HG03442 (cell line): ENCODE data around the gene ANTXR1.

Experiments used
- ATAC-seq: cut with Tn5 transposase; IDR thresholded peaks from one replicate; pipeline ENCODE4 v1.9.1; 2021; ENCODE audit warnings: mild to moderate bottlenecking, moderate library complexity; ENCODE audit not compliant: unreplicated experiment

Gene ANTXR1

GRCh38 chr2:69001879-69002278 is 11.1 kb upstream of the ANTXR1 start:
- no peak for ATAC-seq

- no peak for ATAC-seq
These were observed 9.2 kb upstream of the ANTXR1 start for GRCh38 chr2:69003731-69004130.

GRCh38 chr2:69007169-69007568 is 5.8 kb upstream of the ANTXR1 start:
- no peak for ATAC-seq

GRCh38 chr2:69007603-69008002 is 5.4 kb upstream of the ANTXR1 start:
- no peak for ATAC-seq

- no peak for ATAC-seq
These were observed 2.4 kb upstream of the ANTXR1 start for GRCh38 chr2:69010437-69011194.

GRCh38 chr2:69011611-69012157 is 1.3 kb upstream of the ANTXR1 start:
- no peak for ATAC-seq

GRCh38 chr2:69012310-69013141 is 453 bp upstream of the ANTXR1 start:
- peak; percentile 57 for ATAC-seq

GRCh38 chr2:69013840-69014821 is 1.2 kb downstream of the ANTXR1 start:
- ATAC-seq: no peak

GRCh38 chr2:69017080-69017479 is 4.1 kb downstream of the ANTXR1 start:
- ATAC-seq: no peak

GRCh38 chr2:69017835-69018234 is 4.9 kb downstream of the ANTXR1 start:
- no peak for ATAC-seq

- ATAC-seq: no peak
These were observed 5.7 kb downstream of the ANTXR1 start for GRCh38 chr2:69018678-69019095.

- no peak for ATAC-seq
These were observed 7.8 kb downstream of the ANTXR1 start for GRCh38 chr2:69020496-69021426.

GRCh38 chr2:69021727-69022126 is 8.7 kb downstream of the ANTXR1 start:
- no peak for ATAC-seq

- no peak for ATAC-seq
These were observed 9.6 kb downstream of the ANTXR1 start for GRCh38 chr2:69022548-69022947.

- ATAC-seq: no peak
These were observed 10.3 kb downstream of the ANTXR1 start for GRCh38 chr2:69023236-69023635.

- ATAC-seq: no peak
These were observed 13.0 kb downstream of the ANTXR1 start for GRCh38 chr2:69026026-69026425.

- no peak for ATAC-seq
These were observed 13.9 kb downstream of the ANTXR1 start for GRCh38 chr2:69026691-69027459.

GRCh38 chr2:69030800-69031428 is 17.9 kb downstream of the ANTXR1 start:
- ATAC-seq: no peak
